Measurements from ENCODE around the gene DOCK1. TPM values are rescaled to one million over a fixed set of nuclear protein-coding genes. Genes with fewer than 3 reads are reported as not detected.

DOCK1 gene
- total RNA-seq, 1 donor from 2014 or later, result 31.2 TPM

- DNase-seq (ENCODE audit: low spot score), result no peak
- intact Hi-C loops (cut with DNase I), result no loop called here
Measured at GRCh38 chr10:127415901-127416581, 510.8 kb downstream of the DOCK1 start.

GRCh38 chr10:127417031-127417430 is 511.8 kb downstream of the DOCK1 start:
- DNase-seq (ENCODE audit: low spot score), result no peak
- intact Hi-C loops (cut with DNase I), result no loop called here

GRCh38 chr10:127417686-127418401 is 512.6 kb downstream of the DOCK1 start:
- intact Hi-C loops (cut with DNase I), result no loop called here
- no peak for DNase-seq (ENCODE audit: low spot score)

GRCh38 chr10:127418536-127419168 is 513.4 kb downstream of the DOCK1 start:
- DNase-seq (ENCODE audit: low spot score), result no peak
- intact Hi-C loops (cut with DNase I), result no loop called here

GRCh38 chr10:127420138-127420684 is 515.0 kb downstream of the DOCK1 start:
- no peak for DNase-seq (ENCODE audit: low spot score)
- intact Hi-C loops (cut with DNase I), result no loop called here

- intact Hi-C loops (cut with DNase I), result no loop called here
Measured at GRCh38 chr10:127423218-127423915, 518.1 kb downstream of the DOCK1 start.

GRCh38 chr10:127424594-127425264 is 519.5 kb downstream of the DOCK1 start:
- intact Hi-C loops (cut with DNase I), result no loop called here
- DNase-seq (ENCODE audit: low spot score), result no peak

More at GRCh38 chr10:127423218-127423915, 518.1 kb downstream of the DOCK1 start:
- DNase-seq (ENCODE audit: low spot score), result no peak

GRCh38 chr10:127426746-127427145 is 521.5 kb downstream of the DOCK1 start:
- DNase-seq (ENCODE audit: low spot score), result no peak
- intact Hi-C loops (cut with DNase I), result no loop called here

GRCh38 chr10:127427926-127428325 is 522.7 kb downstream of the DOCK1 start:
- intact Hi-C loops (cut with DNase I), result no loop called here

GRCh38 chr10:127428385-127428980 is 523.3 kb downstream of the DOCK1 start:
- no peak for DNase-seq (ENCODE audit: low spot score)
- intact Hi-C loops (cut with DNase I), result no loop called here

More at GRCh38 chr10:127427926-127428325, 522.7 kb downstream of the DOCK1 start:
- DNase-seq (ENCODE audit: low spot score), result no peak

- DNase-seq (ENCODE audit: low spot score), result peak; percentile 50
- intact Hi-C loops (cut with DNase I), result no loop called here
Measured at GRCh38 chr10:127429601-127430312, 524.5 kb downstream of the DOCK1 start.

GRCh38 chr10:127431525-127431924 is 526.3 kb downstream of the DOCK1 start:
- intact Hi-C loops (cut with DNase I), result no loop called here
- DNase-seq (ENCODE audit: low spot score), result peak; percentile 26

GRCh38 chr10:127434006-127434405 is 528.8 kb downstream of the DOCK1 start:
- intact Hi-C loops (cut with DNase I), result no loop called here
- DNase-seq (ENCODE audit: low spot score), result peak; percentile 33

GRCh38 chr10:127435246-127435645 is 530.0 kb downstream of the DOCK1 start:
- DNase-seq (ENCODE audit: low spot score), result no peak
- intact Hi-C loops (cut with DNase I), result no loop called here

- peak; percentile 59 for DNase-seq (ENCODE audit: low spot score)
- intact Hi-C loops (cut with DNase I), result no loop called here
Measured at GRCh38 chr10:127440371-127440770, 535.1 kb downstream of the DOCK1 start.

- intact Hi-C loops (cut with DNase I), result no loop called here
- peak; percentile 67 for DNase-seq (ENCODE audit: low spot score)
Measured at GRCh38 chr10:127441350-127442219, 536.4 kb downstream of the DOCK1 start.

- DNase-seq (ENCODE audit: low spot score), result no peak
- intact Hi-C loops (cut with DNase I), result no loop called here
Measured at GRCh38 chr10:127442220-127442525, 536.9 kb downstream of the DOCK1 start.
